ENCODE data around the gene FCN3.

DNA sequence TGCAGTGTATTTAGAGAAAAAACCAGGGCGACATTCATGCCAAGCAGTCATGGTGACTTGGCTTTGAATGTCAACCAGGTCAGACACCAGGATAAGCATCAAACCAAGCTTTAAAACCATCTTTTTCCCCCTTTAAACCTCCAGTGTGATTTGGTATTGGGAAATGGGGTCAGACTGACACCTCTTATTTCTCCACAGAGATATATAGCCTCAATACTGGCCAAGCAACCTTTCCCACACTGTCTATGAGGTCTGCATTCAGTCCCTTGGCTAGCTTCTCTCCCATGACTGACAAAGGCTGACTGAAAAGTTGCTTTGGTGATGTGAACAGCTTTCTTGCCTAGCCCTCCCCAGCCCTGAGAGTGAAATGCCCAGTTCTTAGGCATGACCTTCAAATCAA lies 39.5 kb upstream of the FCN3 start:
- TF ChIP-seq CTCF (IDR thresholded peaks at IDR 0.05; ENCODE audit: low read depth, low read length): no peak
- no peak for TF ChIP-seq EZH2phosphoT487 (IDR thresholded peaks at IDR 0.05; ENCODE audit: low read depth)

Measured in OCI-LY3 (cell line).